ENCODE measurements around the gene FLRT2.

FLRT2 gene

GRCh38 chr14:85601246-85601645 lies 71.3 kb downstream of the FLRT2 start:
- no peak for DNase-seq

- no peak for DNase-seq
Measured at GRCh38 chr14:85601690-85602089, 71.7 kb downstream of the FLRT2 start.

GRCh38 chr14:85602345-85602744 lies 72.4 kb downstream of the FLRT2 start:
- DNase-seq: no peak

DNA sequence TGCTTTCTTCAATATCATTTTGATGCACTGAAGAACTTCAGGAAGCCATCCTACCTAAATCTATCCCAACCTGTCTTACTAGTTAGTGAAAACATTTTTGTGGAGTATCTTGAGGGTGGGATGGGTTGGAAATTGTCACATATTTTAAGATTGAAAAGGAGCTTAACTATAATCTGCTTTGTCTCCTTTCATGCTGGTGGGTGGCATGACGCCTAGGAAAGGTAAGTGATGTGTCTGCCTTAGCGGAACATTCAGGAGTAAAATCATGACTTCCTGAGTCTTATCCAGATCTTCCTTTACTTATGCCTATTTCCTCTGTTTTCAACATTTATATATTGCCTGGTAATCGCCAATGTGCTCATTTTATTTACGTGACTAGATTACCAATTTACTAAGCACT lies 74.1 kb downstream of the FLRT2 start:
- no peak for DNase-seq

GRCh38 chr14:85604714-85605113 lies 74.8 kb downstream of the FLRT2 start:
- DNase-seq: no peak

- no peak for DNase-seq
Measured at GRCh38 chr14:85607651-85608081, 77.7 kb downstream of the FLRT2 start.

DNA sequence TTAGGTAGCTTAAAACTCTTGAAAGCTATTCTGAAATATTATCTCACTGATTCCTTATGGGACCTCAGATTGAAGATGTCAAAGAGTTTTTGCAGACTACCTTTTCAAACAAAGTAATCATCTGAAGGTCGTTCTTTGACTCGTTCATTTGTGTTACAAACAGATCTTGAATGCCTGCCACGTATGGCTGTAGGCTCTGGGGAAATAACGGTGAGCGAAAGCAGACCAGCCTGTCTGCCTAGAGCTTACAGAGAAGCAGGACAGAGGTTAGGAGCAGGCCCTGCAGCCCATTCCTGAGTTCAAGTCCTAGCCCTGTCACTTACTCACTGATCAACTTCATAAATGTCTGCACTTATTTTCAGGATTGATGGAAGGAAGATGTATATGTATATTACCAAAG lies 83.6 kb downstream of the FLRT2 start:
- no peak for DNase-seq

GRCh38 chr14:85616386-85616885 lies 86.5 kb downstream of the FLRT2 start:
- DNase-seq: no peak

GRCh38 chr14:85616886-85617285 lies 86.9 kb downstream of the FLRT2 start:
- no peak for DNase-seq

- DNase-seq: no peak
Measured at GRCh38 chr14:85617791-85618190, 87.8 kb downstream of the FLRT2 start.

- DNase-seq: no peak
Measured at GRCh38 chr14:85618390-85618789, 88.4 kb downstream of the FLRT2 start.

DNA sequence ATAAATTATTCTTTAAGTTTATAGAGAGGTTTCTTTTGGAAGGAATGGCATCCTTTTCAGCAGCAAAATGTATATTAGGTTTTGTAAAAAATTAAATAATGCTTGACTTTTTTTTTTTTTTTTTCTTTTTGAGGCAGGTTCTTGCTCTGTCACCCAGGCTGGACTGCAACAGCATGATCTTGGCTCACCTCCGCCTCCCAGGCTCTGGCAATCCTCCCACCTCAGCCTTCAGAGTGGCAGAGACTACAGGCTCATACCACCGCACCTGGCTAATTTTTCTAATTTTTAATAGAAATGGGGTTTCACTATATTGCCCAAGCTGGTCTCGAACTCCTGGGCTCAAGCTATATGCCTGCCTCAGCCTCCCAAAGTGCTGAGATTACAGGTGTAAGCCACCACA lies 89.0 kb downstream of the FLRT2 start:
- DNase-seq: no peak

DNA sequence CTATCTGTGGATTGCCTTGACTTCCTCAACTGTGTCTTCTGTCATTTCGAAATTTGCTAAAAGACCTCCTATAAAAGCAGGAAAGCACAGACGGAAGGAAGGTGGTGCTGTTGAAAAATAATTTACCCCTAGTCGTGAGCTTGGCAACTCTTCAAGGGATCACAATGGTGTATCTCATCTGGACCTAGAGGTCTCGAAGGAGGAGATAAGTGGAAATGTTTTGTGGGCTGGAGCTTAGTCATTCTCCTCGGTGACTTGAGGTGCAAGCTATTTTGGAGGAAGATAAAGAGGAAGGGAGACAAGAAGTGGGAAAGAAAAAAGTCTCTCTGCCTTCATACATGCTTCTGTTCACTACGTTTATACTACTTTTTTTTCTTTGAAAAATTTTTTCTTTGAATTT lies 89.9 kb downstream of the FLRT2 start:
- no peak for DNase-seq

DNA sequence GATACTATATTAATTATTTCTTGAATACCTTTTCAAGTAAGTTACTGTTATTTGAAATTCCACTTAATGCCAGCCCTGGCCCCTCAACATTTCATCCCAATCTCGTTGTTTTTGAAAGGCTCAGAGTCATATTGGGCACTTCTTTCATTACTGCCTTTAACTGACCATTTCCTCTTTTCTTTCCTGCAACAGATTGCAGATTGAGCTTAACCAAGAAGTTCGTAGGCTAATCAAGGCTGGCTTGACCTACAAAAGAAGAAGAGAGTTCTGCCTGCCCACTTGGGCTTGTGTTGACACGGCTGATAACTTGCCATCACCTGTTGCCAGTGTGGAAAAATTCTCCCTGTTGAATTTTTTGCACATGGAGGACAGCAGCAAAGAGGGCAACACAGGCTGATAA lies 91.0 kb downstream of the FLRT2 start:
- DNase-seq: no peak

- DNase-seq: no peak
Measured at GRCh38 chr14:85622106-85622505, 92.2 kb downstream of the FLRT2 start.

DNA sequence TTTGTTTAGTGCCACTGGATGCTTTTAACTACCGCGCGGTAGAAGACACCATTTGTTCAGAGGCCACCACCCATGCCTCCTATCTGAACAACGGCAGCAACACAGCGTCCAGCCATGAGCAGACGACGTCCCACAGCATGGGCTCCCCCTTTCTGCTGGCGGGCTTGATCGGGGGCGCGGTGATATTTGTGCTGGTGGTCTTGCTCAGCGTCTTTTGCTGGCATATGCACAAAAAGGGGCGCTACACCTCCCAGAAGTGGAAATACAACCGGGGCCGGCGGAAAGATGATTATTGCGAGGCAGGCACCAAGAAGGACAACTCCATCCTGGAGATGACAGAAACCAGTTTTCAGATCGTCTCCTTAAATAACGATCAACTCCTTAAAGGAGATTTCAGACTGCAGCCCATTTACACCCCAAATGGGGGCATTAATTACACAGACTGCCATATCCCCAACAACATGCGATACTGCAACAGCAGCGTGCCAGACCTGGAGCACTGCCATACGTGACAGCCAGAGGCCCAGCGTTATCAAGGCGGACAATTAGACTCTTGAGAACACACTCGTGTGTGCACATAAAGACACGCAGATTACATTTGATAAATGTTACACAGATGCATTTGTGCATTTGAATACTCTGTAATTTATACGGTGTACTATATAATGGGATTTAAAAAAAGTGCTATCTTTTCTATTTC lies 93.2 kb downstream of the FLRT2 start:
- no peak for DNase-seq

- DNase-seq: no peak
Measured at GRCh38 chr14:85625925-85626585, 96.1 kb downstream of the FLRT2 start.

DNA sequence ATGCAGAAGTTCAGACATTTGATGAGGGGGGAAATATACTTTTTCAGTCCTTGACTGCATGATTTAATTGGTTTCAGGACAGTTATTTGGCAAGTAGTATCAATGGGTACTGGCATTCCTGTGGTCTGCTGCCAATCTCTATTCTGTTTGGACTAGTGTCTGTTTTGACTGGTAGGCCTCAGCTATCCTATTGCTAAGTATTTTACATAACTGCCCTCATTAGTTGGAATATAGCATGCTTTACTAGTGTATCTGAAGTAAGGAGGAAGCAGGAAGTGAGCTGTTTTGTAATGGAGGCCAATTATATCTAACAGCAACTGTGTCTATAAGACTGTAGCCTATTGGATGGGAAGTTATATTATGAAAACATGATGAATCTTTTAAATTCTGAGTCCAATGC lies 104.3 kb downstream of the FLRT2 start:
- no peak for DNase-seq

DNA sequence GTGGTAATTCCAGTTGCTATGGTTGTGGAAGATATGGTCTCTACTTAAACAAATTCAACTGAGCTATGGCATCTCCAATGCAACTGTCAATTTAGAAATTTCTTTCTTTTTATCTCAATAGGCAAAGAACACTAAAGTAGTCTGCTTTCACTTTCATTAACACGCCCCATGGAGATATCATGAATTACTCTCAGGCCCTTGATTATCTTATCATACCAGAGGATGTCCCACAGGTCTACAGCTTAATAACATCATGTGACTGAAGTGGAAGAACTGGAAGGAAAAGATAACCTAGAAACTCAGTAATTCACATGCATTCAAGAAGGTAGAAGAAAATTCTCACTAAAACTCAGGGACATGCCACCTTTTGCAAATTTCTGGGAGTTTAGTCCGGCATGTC lies 114.3 kb downstream of the FLRT2 start:
- DNase-seq: no peak

GRCh38 chr14:85653029-85653428 lies 123.1 kb downstream of the FLRT2 start:
- no peak for DNase-seq

- no peak for DNase-seq
Measured at GRCh38 chr14:85660243-85660922, 130.4 kb downstream of the FLRT2 start.

DNA sequence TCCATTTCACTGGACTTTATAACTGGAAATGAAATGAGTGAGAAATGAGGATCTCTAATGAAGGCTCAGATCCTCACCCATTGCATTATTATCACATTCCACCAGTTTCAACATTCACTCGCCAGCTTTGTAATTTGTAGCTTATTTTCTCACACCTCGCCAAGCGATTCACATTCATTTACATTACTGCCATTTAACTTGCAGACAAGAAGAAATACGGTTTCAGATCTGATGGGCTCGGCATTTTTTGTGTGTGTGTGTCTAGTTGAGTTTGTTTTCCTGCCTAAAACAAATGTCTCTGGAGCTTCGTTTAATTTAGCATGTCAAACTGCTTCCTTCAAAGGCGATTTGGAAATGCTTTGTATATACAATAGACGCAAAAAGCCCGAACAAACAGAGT lies 132.2 kb downstream of the FLRT2 start:
- DNase-seq: no peak

DNA sequence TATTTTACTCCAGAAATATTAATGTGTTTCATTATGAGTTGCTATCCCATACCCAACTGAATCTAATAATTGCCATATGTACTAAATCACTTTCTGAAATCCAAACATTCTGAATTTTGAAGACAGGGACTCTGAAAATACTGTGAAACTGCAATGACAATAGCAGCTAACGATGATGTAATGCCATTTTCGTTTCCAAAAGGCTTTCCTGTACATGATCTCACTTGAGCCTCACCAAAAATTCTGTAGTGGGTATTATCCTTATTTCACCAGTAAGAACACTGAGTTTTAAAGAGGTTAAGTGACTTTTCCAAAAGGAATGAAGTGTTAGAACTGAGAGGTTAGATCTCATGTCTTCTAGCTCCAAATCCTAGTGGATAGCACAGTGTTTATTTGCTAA lies 133.3 kb downstream of the FLRT2 start:
- DNase-seq: no peak

DNA sequence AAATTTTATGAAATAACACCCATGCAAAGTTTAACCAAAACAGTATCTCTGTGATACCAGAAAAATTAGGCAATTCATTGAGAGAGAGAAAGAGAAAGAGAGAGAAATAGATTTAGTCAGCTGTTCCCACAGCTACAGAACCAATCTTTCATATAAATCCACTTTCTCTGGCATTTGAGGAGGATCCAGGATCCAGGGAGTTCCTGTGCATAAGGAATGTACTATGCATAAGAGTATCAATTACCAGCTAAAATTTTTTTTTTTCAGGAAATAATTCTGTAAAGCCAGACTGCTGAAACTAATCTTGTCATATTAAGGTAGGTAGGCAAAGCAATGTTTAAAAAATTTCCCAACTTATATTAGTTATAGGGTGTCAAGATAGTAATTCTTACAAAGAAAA lies 133.7 kb downstream of the FLRT2 start:
- no peak for DNase-seq

Data from T-helper 1 cell (primary cell).